DMS53 treated with DMSO at 0.1 percent for 48 hours (cell line): ENCODE results near the gene OR6T1.

ENCODE experiments used
- DNase-seq: peaks from one replicate; lab custom pipeline; 2025; ENCODE audit not compliant: unreplicated experiment; lab: John Stamatoyannopoulos, UW

The OR6T1 gene

GRCh38 chr11:123943738-123944137, at the start of gene OR6T1:
TSS of gene OR6T1 (minus strand) at chr11:123943838. CDS start at chr11:123943838, 0 bp downstream.
- no peak for DNase-seq

GRCh38 chr11:123979311-123979710, 35.7 kb upstream of the OR6T1 start:
- DNase-seq = no peak

- peak; percentile 21 for DNase-seq
Observed at GRCh38 chr11:123977731-123978347, 34.2 kb upstream of the OR6T1 start, which contains the start of gene OR10S1. TSS of gene OR10S1 (minus strand) at chr11:123977781. CDS start at chr11:123977664, 117 bp downstream.

- no peak for DNase-seq
Observed at GRCh38 chr11:123976770-123977560, 33.3 kb upstream of the OR6T1 start.

- DNase-seq = no peak
Observed at GRCh38 chr11:123973816-123974215, 30.2 kb upstream of the OR6T1 start.

- DNase-seq = no peak
Observed at GRCh38 chr11:123956752-123957151, 13.1 kb upstream of the OR6T1 start.

- DNase-seq = no peak
Observed at GRCh38 chr11:123945132-123945531, 1.5 kb upstream of the OR6T1 start.

GRCh38 chr11:123942413-123942812, 1.2 kb downstream of the OR6T1 start:
- DNase-seq = no peak

GRCh38 chr11:123939317-123939716, 4.3 kb downstream of the OR6T1 start, which contains the start of gene OR4D5:
TSS of gene OR4D5 (plus strand) at chr11:123939617. CDS start at chr11:123939617, 0 bp downstream.
- DNase-seq = no peak

GRCh38 chr11:123924027-123924426, 19.6 kb downstream of the OR6T1 start:
- no peak for DNase-seq

- DNase-seq = no peak
Observed at GRCh38 chr11:123920943-123921342, 22.7 kb downstream of the OR6T1 start.

- no peak for DNase-seq
Observed at GRCh38 chr11:123905826-123906225, 37.8 kb downstream of the OR6T1 start.

GRCh38 chr11:123904932-123905331, 38.7 kb downstream of the OR6T1 start:
- no peak for DNase-seq

GRCh38 chr11:123903932-123904331, 39.7 kb downstream of the OR6T1 start:
- no peak for DNase-seq

GRCh38 chr11:123901867-123902266, 41.8 kb downstream of the OR6T1 start, which contains the start of gene OR8D4:
TSS of gene OR8D4 (plus strand) at chr11:123902167. CDS start at chr11:123906432, 4,265 bp downstream.
- no peak for DNase-seq

GRCh38 chr11:123899792-123900191, 43.8 kb downstream of the OR6T1 start:
- no peak for DNase-seq
